ENCODE measurements around the gene BRMS1L.
"Not testable (repeated sequence)": the region's sequence is repeated elsewhere in the genome, so short reads cannot be mapped to it uniquely, and the experiment has no call there.

BRMS1L gene, protein sequence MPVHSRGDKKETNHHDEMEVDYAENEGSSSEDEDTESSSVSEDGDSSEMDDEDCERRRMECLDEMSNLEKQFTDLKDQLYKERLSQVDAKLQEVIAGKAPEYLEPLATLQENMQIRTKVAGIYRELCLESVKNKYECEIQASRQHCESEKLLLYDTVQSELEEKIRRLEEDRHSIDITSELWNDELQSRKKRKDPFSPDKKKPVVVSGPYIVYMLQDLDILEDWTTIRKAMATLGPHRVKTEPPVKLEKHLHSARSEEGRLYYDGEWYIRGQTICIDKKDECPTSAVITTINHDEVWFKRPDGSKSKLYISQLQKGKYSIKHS

DNA sequence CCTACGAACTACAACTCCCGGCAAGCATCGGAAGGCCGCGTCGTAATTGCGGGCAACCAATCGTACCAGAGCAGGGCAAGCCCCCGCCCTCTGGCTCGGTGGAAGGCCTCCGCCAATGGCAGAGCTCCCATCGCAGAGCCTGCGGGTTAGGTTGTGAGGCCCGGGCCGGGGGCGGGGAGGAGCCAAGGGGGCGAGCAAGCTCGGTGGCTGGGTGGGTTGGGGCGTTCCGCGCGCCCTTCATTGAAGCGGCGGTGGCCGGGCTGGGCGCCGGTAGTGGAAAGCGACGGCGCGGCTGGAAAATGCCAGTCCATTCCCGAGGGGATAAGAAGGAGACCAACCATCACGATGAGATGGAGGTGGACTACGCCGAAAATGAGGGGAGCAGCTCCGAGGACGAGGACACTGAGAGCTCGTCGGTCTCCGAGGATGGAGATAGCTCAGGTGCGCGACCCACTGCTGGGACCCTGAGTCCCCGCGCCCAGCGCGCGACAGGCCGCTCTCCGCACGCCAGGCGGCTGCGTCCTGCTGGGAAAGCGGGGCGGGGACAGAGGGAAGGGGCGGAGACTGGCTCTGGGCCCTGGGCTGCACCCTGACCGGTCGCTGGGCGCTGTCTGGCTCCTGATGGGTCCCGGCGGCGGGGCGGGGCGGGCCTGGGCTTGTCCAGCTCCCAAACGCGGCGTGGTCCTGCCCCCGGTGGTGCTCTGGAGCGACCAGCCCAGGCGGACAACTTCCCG, at the start of gene BRMS1L:
Gene BRMS1L (plus strand): TSS at position 121 of the 734 bp plus-strand sequence. CDS start 179 bp downstream, at position 300.
- peak; percentile 90 for TF ChIP-seq POLR2A (IDR thresholded peaks at IDR 0.05; ENCODE audit: low read length)
- TF ChIP-seq GATA1 (IDR thresholded peaks at IDR 0.05; ENCODE audit: low read depth, low read length), result no peak
- peak; percentile 97 for DNase-seq

- TF ChIP-seq GATA1 (IDR thresholded peaks at IDR 0.05; ENCODE audit: low read depth, low read length) (no peak), POLR2A (IDR thresholded peaks at IDR 0.05; ENCODE audit: low read length) (no peak)
- no peak for DNase-seq
Measured at GRCh38 chr14:35776823-35777222, 49.3 kb upstream of the BRMS1L start.

- DNase-seq, result not testable (repeated sequence)
Measured at GRCh38 chr14:35777550-35777949, 48.6 kb upstream of the BRMS1L start.

GRCh38 chr14:35779368-35779767, 46.8 kb upstream of the BRMS1L start:
- DNase-seq, result no peak
- TF ChIP-seq POLR2A (IDR thresholded peaks at IDR 0.05; ENCODE audit: low read length) (no peak), GATA1 (IDR thresholded peaks at IDR 0.05; ENCODE audit: low read depth, low read length) (no peak)

DNA sequence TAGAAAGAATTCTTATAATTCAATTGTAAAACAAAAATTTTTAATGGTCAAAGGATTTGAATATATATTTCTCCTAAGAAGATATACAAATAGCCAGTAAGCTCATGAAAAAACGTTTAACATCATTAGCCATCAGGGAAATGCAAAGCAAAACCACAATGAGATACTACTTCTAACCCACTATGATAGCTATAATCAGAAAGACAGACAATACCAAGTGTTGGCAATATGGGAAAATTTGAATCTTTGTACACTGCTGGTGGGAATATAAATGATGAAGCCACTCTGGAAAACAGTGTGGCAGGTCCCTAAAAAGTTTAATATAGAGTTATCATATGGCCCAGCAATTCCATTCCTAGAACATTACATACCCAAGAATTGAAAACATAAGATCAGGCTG, 42.4 kb upstream of the BRMS1L start:
- no peak for DNase-seq
- TF ChIP-seq GATA1 (IDR thresholded peaks at IDR 0.05; ENCODE audit: low read depth, low read length), result no peak

GRCh38 chr14:35786856-35787255, 39.3 kb upstream of the BRMS1L start:
- TF ChIP-seq POLR2A (IDR thresholded peaks at IDR 0.05; ENCODE audit: low read length), result no peak
- no peak for TF ChIP-seq GATA1 (IDR thresholded peaks at IDR 0.05; ENCODE audit: low read depth, low read length)
- no peak for DNase-seq

DNA sequence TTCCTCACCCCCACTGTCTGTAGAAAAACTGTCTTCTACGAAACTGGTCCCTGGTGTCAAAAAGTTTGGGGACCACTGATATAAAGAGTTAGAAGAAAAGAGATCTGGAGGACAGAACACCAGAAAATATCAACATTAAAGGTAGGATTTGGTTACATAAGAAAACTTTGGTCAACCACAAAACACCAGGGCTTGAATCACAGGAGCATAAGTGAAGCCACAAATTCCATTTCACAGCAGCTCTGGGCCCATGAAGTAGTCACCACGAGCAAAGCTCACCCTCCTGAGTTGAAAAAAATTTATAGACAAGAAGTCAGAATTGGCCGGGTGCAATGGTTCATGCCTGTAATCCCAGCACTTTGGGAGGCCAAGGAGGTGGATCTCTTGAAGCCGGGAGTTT, 36.5 kb upstream of the BRMS1L start:
- TF ChIP-seq POLR2A (IDR thresholded peaks at IDR 0.05; ENCODE audit: low read length) (no peak), GATA1 (IDR thresholded peaks at IDR 0.05; ENCODE audit: low read depth, low read length) (no peak)
- no peak for DNase-seq

DNA sequence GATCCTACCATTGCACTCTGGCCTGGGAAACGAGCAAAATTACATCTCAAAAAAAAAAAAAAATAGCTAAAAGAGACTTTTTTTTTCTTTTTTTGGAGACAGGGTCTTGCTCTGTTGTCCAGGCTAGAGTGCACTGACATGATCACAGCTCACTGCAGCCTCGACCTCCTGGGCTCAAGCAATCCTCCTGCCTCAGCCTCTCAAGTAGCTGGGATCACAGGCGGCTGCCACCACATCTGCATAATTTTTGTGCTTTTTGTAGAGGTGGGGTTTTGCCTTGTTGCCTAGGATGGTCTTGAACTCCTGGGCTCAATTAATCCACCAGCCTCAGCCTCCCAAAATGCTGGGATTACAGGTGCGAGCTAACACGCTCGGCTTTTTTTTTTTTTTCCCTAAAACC, 28.3 kb upstream of the BRMS1L start:
- TF ChIP-seq GATA1 (IDR thresholded peaks at IDR 0.05; ENCODE audit: low read depth, low read length) (no peak), POLR2A (IDR thresholded peaks at IDR 0.05; ENCODE audit: low read length) (no peak)
- DNase-seq, result no peak

GRCh38 chr14:35806006-35806907, 19.9 kb upstream of the BRMS1L start:
- DNase-seq, result no peak
- TF ChIP-seq POLR2A (IDR thresholded peaks at IDR 0.05; ENCODE audit: low read length) (no peak), GATA1 (IDR thresholded peaks at IDR 0.05; ENCODE audit: low read depth, low read length) (no peak)

DNA sequence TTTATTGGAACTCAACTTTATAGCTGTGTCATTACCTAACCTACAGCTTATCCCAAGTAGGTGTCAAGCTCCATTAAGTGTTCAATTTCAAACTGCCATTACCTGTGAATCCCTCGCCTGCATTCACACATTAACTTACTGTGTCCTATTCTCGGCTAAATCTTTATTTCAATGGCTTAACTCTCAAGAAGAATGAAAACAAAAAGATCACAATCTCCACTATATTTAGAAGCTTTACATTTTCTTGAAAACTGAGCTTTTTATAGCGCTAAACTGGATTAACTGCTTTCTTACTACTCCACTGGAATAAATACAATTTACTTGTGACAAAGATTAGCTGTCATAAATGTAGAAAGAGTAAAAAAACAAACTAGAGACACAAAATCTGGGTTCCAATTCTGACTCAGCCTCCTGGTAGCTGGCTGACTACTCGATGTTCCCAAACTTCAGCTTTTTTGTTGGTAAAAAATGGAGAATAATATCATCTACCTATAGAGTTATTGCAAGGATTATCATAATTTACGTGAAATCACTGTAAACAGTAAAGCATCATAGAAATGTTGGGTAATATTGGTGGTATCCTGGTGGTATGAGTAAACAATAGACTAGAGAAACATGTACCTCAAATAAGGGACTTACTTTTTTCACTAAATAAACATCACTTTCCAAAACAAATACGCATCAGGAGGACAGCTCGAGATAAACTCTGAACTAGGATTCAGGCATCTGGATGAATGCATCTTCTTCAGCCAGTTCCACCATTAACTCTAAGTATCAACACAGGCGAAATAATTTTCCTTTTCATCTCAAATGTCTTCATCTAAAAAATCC, 18.8 kb upstream of the BRMS1L start:
- DNase-seq, result no peak
- TF ChIP-seq POLR2A (IDR thresholded peaks at IDR 0.05; ENCODE audit: low read length) (no peak), GATA1 (IDR thresholded peaks at IDR 0.05; ENCODE audit: low read depth, low read length) (no peak)

- no peak for TF ChIP-seq GATA1 (IDR thresholded peaks at IDR 0.05; ENCODE audit: low read depth, low read length)
- no peak for TF ChIP-seq POLR2A (IDR thresholded peaks at IDR 0.05; ENCODE audit: low read length)
- peak; percentile 12 to 58 for DNase-seq
Measured at GRCh38 chr14:35808076-35808637, 18.0 kb upstream of the BRMS1L start.

DNA sequence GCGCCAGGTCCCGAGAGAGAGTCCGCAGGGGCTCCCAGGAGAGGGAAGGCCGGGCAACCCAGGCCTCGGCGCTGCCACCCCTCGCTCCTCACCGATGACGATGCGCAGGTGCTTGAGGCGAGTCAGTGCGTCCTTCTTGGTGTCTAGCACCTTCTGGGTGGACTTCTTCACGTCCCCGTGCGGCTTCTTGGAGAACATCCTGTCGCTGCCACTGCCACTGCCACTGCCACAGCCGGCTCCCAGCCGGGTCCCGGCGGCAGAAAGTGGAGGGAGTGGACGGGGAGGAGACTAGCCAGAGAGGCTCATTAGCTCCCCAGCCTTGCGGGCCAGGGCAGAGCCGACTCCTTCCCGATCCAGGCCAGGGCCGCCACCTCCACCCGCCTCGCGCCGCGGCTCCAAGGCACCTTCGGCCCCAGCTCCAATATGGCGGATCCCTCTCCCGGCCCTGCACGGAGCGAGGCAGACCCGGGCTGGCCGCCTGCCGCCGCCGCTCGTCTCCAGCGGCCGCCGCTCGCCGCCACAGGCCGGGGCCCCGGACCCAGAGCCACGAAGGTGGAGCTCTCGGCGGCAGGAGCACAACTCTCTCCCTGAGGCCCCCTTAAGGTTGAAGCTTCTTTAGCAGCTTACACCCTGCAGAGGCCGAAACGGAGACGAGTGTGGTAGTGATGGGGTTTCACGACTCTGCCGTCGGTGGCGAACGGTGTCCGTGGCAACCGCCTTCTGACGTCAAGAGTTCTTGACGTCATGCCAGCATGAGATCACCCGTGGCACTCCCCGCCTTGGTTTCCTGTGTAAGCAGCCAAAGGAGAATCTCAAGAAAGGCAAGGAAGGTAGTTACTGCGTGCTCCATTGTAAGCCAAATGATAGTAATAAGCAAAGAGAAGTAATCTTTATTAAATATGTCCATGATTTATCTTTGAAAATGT, 17.2 kb upstream of the BRMS1L start, which contains the start of gene RALGAPA1:
Gene RALGAPA1 (minus strand): TSS at position 658 of the 926 bp plus-strand sequence. CDS start 460 bp downstream, at position 198.
- peak; percentile 97 for DNase-seq
- peak; percentile 84 for TF ChIP-seq POLR2A (IDR thresholded peaks at IDR 0.05; ENCODE audit: low read length)

All from erythroblast (primary cell).